Naive thymus-derived CD8-positive, alpha-beta T cell (primary cell): Measurements from ENCODE around the gene EEF1A1. TPM values are rescaled to one million over a fixed set of nuclear protein-coding genes. Genes with fewer than 3 reads are reported as not detected.

Source experiments
- ATAC-seq, 2 donors: fragments of 150-1000 bp; cut with Tn5 transposase in 1 of 2; sonication (Bioruptor Pico), chemical (Tn5 transposase) in 1 of 2; 1 replicate in 1 of 2; 2 replicates in 1 of 2; pipeline ENCODE4 v1.10.0; 2021; ENCODE audit warnings: mild to moderate bottlenecking in 2 of 2, moderate library complexity in 2 of 2
- POLR2A ChIA-PET: fragments of 350-600 bp; sonication (Branson Sonifier 250); formaldehyde crosslinking; loops from one replicate; lab custom pipeline; 2021; ENCODE audit warnings: antibody characterized with exemption; lab: Charles Lee
- DNase-seq, 10 donors: peaks; one replicate each; pipeline versions ENCODE4 v3.0.0 to v3.0.0-alpha.2; 2020 to 2022
- H3K27ac Mint-ChIP-seq, 10 donors: one replicate each; pipeline ENCODE4 v1.8.0; 2020 to 2022; ENCODE audit warnings: mild to moderate bottlenecking in 10 of 10, mixed read lengths in 10 of 10, moderate library complexity in 4 of 10, inconsistent platforms in 1 of 10
- H3K27me3 Mint-ChIP-seq, 5 donors: one replicate each; pipeline ENCODE4 v1.8.0; 2021 to 2022; ENCODE audit warnings: mixed read lengths in 5 of 5
- H3K36me3 Mint-ChIP-seq, 3 donors: one replicate each; pipeline ENCODE4 v1.8.0; 2020 to 2022; ENCODE audit warnings: mixed read lengths in 3 of 3, mild to moderate bottlenecking in 2 of 3, inconsistent platforms in 1 of 3
- H3K4me1 Mint-ChIP-seq, 4 donors: one replicate each; pipeline ENCODE4 v1.8.0; 2021 to 2022; ENCODE audit warnings: mixed read lengths in 4 of 4
- H3K4me3 Mint-ChIP-seq, 10 donors: one replicate each; pipeline ENCODE4 v1.8.0; 2020 to 2022; ENCODE audit warnings: mild to moderate bottlenecking in 10 of 10, mixed read lengths in 10 of 10, moderate library complexity in 6 of 10, inconsistent platforms in 1 of 10
- H3K9me3 Mint-ChIP-seq, 9 donors: one replicate each; pipeline ENCODE4 v1.8.0; 2020 to 2022; ENCODE audit warnings: mixed read lengths in 9 of 9, mild to moderate bottlenecking in 3 of 9, inconsistent platforms in 1 of 9, moderate library complexity in 1 of 9
- polyA plus RNA-seq, 3 donors: library from polyadenylated mRNA; unstranded; fragments of 300-500 nt; fragmentation: Illumina TruSeq; gene quantifications; one replicate each; pipeline ENCODE4 v1.2.3, GENCODE V29; 2021
- total RNA-seq, 8 experiments: library from RNA in 2 of 8; stranded (reverse) in 2 of 8; gene quantifications; one replicate each; pipeline ENCODE4 v1.2.3 and lab custom pipeline; 2021 to 2026

The EEF1A1 gene
- total and polyA plus RNA-seq, 5 experiments from 2014 or later = 14,095 to 14,776 (median 14,646) TPM

DNA sequence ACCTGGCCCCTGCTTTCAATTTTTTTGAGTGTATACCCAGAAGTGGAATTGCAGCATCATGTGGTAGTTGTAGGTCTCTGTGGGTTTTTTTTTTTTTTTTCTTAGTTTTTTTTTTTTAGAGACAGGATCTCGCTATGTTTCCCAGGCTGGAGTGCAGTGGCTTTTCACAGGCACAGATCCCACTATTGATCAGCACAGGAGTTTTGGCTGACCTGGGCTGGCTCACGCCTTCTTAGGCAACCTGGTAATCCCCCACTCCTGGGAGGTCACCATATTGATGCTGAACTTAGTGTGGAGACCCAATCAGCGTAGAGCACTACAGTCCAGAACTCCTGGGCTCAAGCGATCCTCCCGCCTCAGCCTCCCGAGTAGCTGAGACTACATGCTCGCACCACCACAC lies 33.4 kb downstream of the EEF1A1 start:
- H3K9me3 Mint-ChIP-seq = no peaks in the 10 kb centered on the region
- peak overlapping the region in 3 of 10 donors; percentile 10 to 35 (median 27) for H3K27ac Mint-ChIP-seq

GRCh38 chr6:73484438-73484837 lies 36.4 kb downstream of the EEF1A1 start:
- Mint-ChIP-seq H3K9me3 (no peaks in the 10 kb centered on the region), H3K27me3 (no peaks in the 10 kb centered on the region), H3K27ac (peak overlapping the region in 1 of 10 donors; percentile 4), H3K4me3 (no peak overlapping the region), H3K36me3 (peaks cover 0 to 93% (median 37%) of the 10 kb centered on the region in 3 donors), H3K4me1 (peaks cover 0 to 3% (median 0%) of the 10 kb centered on the region in 4 donors)
- no peak for ATAC-seq
- no peak for DNase-seq
- POLR2A ChIA-PET = interaction anchor here (2.0 kb wide), 1 partner anchor 23 kb away, joined by 9 read pairs; the partner anchor contains the start of gene MTO1

More for the DNA sequence above, 33.4 kb downstream of the EEF1A1 start:
- no peak for ATAC-seq
- H3K36me3 Mint-ChIP-seq = peaks cover 0 to 94% (median 39%) of the 10 kb centered on the region in 3 donors
- no peaks in the 10 kb centered on the region for H3K27me3 Mint-ChIP-seq
- POLR2A ChIA-PET = interaction anchor here (1.2 kb wide), 1 partner anchor 26 kb away, joined by 3 read pairs; the partner anchor contains the start of gene MTO1
- H3K4me3 Mint-ChIP-seq = no peak overlapping the region
- H3K4me1 Mint-ChIP-seq = peaks cover 0 to 2% (median 0%) of the 10 kb centered on the region in 4 donors
- DNase-seq = no peak

DNA sequence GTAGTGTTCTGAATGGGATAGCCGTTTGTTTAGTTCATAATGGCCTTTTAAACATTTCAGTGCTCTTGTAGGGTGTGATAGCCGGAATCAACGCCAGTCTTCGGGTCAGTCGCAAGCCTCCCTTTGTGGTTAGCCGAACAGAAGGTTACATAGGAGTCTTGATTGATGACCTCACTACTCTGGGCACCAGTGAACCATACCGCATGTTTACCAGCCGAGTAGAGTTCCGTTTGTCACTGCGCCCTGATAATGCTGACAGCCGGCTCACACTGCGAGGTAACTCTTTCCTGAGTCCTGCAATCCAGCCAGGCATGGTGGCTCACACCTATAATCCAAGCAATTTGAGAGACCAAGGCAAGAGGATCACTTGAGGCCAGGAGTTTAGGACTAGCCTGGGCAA lies 38.9 kb downstream of the EEF1A1 start:
- H3K4me1 Mint-ChIP-seq = peaks cover 0 to 3% (median 0%) of the 10 kb centered on the region in 4 donors
- POLR2A ChIA-PET = interaction anchor here (0.7 kb wide), 1 partner anchor 43 kb away, joined by 8 read pairs; no protein-coding TSS in a partner anchor
- no peak for ATAC-seq
- peaks cover 0 to 94% (median 28%) of the 10 kb centered on the region in 3 donors for H3K36me3 Mint-ChIP-seq
- no peak overlapping the region for H3K27ac Mint-ChIP-seq
- no peaks in the 10 kb centered on the region for H3K9me3 Mint-ChIP-seq
- no peak overlapping the region for H3K4me3 Mint-ChIP-seq
- H3K27me3 Mint-ChIP-seq = no peaks in the 10 kb centered on the region
- DNase-seq = no peak

- POLR2A ChIA-PET = no interaction called here
- peaks cover 0 to 92% (median 15%) of the 10 kb centered on the region in 3 donors for H3K36me3 Mint-ChIP-seq
Observed at GRCh38 chr6:73477407-73477806, 43.4 kb downstream of the EEF1A1 start.

GRCh38 chr6:73476723-73477122 lies 44.1 kb downstream of the EEF1A1 start:
- Mint-ChIP-seq H3K27ac (no peak overlapping the region), H3K27me3 (no peaks in the 10 kb centered on the region), H3K36me3 (peaks cover 0 to 92% (median 9%) of the 10 kb centered on the region in 3 donors), H3K4me1 (peaks cover 0 to 13% (median 4%) of the 10 kb centered on the region in 4 donors), H3K4me3 (no peak overlapping the region), H3K9me3 (no peaks in the 10 kb centered on the region)
- ATAC-seq (no peak), DNase-seq (no peak)
- POLR2A ChIA-PET = interaction anchor here (0.7 kb wide), 1 partner anchor 104 kb away, joined by 3 read pairs; no protein-coding TSS in a partner anchor

More at GRCh38 chr6:73477407-73477806, 43.4 kb downstream of the EEF1A1 start:
- no peaks in the 10 kb centered on the region for H3K9me3 Mint-ChIP-seq
- peak overlapping the region in 1 of 10 donors; percentile 24 for H3K27ac Mint-ChIP-seq
- DNase-seq (no peak), ATAC-seq (no peak)
- no peaks in the 10 kb centered on the region for H3K27me3 Mint-ChIP-seq
- no peak overlapping the region for H3K4me3 Mint-ChIP-seq
- H3K4me1 Mint-ChIP-seq = peaks cover 0 to 8% (median 3%) of the 10 kb centered on the region in 4 donors

DNA sequence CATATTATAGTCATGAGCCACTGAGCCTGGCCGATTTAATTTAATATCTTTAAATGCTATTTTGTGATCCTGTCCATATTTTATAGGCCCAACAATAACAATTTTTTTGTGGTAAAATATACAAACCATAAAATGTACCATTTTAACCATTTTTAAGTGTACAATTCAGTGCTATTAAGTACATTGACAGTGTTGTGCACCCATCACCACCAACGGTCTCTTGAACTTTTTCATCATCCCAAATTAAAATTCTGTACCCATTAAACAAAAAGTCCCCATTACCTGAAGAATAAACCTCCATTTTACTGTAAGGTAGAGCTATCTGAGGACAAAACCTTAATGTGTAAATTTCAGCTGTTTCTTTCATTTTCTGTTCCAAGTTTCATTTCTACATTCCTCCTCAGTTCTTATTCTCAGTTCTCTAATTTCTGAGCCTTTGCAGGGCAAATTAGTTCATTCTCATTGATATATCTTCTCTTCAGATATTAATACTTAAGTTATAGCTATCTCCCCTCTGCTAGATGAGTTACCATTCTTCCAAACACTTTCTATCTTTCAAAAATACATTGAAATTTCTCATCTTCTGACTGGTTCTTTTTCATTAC lies 49.0 kb downstream of the EEF1A1 start:
- H3K4me1 Mint-ChIP-seq = peaks cover 0 to 24% (median 3%) of the 10 kb centered on the region in 4 donors

More for the DNA sequence above, 49.0 kb downstream of the EEF1A1 start:
- peaks cover 0 to 92% (median 2%) of the 10 kb centered on the region in 3 donors for H3K36me3 Mint-ChIP-seq
- H3K27ac Mint-ChIP-seq = peak overlapping the region; percentile 4 to 65 (median 42)
- ATAC-seq (no peak), DNase-seq (no peak)
- POLR2A ChIA-PET = interaction anchor here (0.6 to 1.9 kb wide), 3 partner anchors 10 to 50 kb away, joined by 3 to 5 read pairs (median 4); partner anchors contain the start of gene MTO1
- no peaks in the 10 kb centered on the region for H3K9me3 Mint-ChIP-seq
- peak overlapping the region in 2 of 10 donors; percentile 40 to 50 for H3K4me3 Mint-ChIP-seq
- no peaks in the 10 kb centered on the region for H3K27me3 Mint-ChIP-seq

Other genes with a start within 250 kb of the EEF1A1 start
- not detected for gene DPPA5, start 166.8 kb downstream of the EEF1A1 start, total RNA-seq
- not detected for gene DPPA5, start 166.8 kb downstream of the EEF1A1 start, polyA plus RNA-seq
- gene KHDC3L, start 158.4 kb downstream of the EEF1A1 start, total RNA-seq = not detected
- gene KHDC3L, start 158.4 kb downstream of the EEF1A1 start, polyA plus RNA-seq = not detected
- gene OOEP, start 151.1 kb downstream of the EEF1A1 start, total RNA-seq = under 1 TPM in 1 of 2 experiments, not detected in 1; 0.38 TPM
- gene OOEP, start 151.1 kb downstream of the EEF1A1 start, polyA plus RNA-seq = under 1 TPM in 2 of 3 donors, not detected in 1; 0.51 to 0.60 TPM
- gene DDX43, start 126.2 kb downstream of the EEF1A1 start, total RNA-seq = 1 to 10 TPM; 1.0 to 1.7 TPM
- gene DDX43, start 126.2 kb downstream of the EEF1A1 start, polyA plus RNA-seq = 1 to 10 TPM in 2 of 3 donors, under 1 TPM in 1; 0.44 to 1.1 (median 1.0) TPM
- 1 to 10 TPM; 5.2 to 5.4 TPM for gene CGAS, start 68.7 kb downstream of the EEF1A1 start, total RNA-seq
- gene CGAS, start 68.7 kb downstream of the EEF1A1 start, polyA plus RNA-seq = 1 to 10 TPM; 1.9 to 3.8 (median 2.0) TPM
- 10 to 100 TPM; 87.8 to 90.6 TPM for gene MTO1, start 59.3 kb downstream of the EEF1A1 start, total RNA-seq
- 10 to 100 TPM; 23.6 to 33.0 (median 25.0) TPM for gene MTO1, start 59.3 kb downstream of the EEF1A1 start, polyA plus RNA-seq
- gene SLC17A5, start 133.0 kb upstream of the EEF1A1 start, total RNA-seq = 10 to 100 TPM; 10.8 to 11.0 TPM
- gene SLC17A5, start 133.0 kb upstream of the EEF1A1 start, polyA plus RNA-seq = 1 to 10 TPM; 4.9 to 8.8 (median 6.5) TPM
- under 1 TPM; 0.41 to 0.47 TPM for gene CD109, start 175.2 kb upstream of the EEF1A1 start, total RNA-seq
- not detected for gene CD109, start 175.2 kb upstream of the EEF1A1 start, polyA plus RNA-seq